MM.1S (cell line): ENCODE results near the gene LEF1.

Experiments used
- EZH2 ChIP-seq: fragments of 300-600 bp; sonication (generic); optimal IDR thresholded peaks from 2 replicates; pipeline ENCODE3; 2017; ENCODE audit warnings: low read depth, mild to moderate bottlenecking, antibody characterized with exemption, low read length, mixed read lengths
- TF ChIP-seq, protein P1 (sequence below): fragments of 300-600 bp; sonication (generic); IDR thresholded peaks from 2 replicates; pipeline ENCODE4 v1.5.1; 2016; ENCODE audit warnings: antibody characterized with exemption, low read length, mixed read lengths

GRCh38 chr4:108003982-108004515, 164.7 kb downstream of the LEF1 start:
- TF ChIP-seq, protein P1, sequence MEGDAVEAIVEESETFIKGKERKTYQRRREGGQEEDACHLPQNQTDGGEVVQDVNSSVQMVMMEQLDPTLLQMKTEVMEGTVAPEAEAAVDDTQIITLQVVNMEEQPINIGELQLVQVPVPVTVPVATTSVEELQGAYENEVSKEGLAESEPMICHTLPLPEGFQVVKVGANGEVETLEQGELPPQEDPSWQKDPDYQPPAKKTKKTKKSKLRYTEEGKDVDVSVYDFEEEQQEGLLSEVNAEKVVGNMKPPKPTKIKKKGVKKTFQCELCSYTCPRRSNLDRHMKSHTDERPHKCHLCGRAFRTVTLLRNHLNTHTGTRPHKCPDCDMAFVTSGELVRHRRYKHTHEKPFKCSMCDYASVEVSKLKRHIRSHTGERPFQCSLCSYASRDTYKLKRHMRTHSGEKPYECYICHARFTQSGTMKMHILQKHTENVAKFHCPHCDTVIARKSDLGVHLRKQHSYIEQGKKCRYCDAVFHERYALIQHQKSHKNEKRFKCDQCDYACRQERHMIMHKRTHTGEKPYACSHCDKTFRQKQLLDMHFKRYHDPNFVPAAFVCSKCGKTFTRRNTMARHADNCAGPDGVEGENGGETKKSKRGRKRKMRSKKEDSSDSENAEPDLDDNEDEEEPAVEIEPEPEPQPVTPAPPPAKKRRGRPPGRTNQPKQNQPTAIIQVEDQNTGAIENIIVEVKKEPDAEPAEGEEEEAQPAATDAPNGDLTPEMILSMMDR: no peak
- TF ChIP-seq EZH2: no peak
